Keratinocyte (primary cell): ENCODE data around the gene RPL18A. TPM values are rescaled to one million over a fixed set of nuclear protein-coding genes. Genes with fewer than 3 reads are reported as not detected.

Experiments used
- DNase-seq: peaks from one replicate; pipeline ENCODE4 v3.0.0-alpha.2; 2011; ENCODE audit warnings: low read depth, missing footprints, low spot score
- FAIRE-seq: peaks from 2 replicates; lab custom pipeline; 2011; peaks lifted over from hg19 to GRCh38; lab: Jason Lieb, UNC
- H2AFZ ChIP-seq: 2 replicates; pipeline ENCODE4 v1.6.0; 2012; ENCODE audit warnings: low read length, control low read depth, inconsistent platforms; ENCODE audit not compliant: control insufficient read depth
- H3K27ac ChIP-seq: 2 replicates; pipeline ENCODE4 v1.5.1; 2011; ENCODE audit warnings: low read length; ENCODE audit not compliant: control insufficient read depth, insufficient read depth
- H3K27me3 ChIP-seq: 3 replicates; pipeline ENCODE4 v1.6.0; 2011; ENCODE audit warnings: low read length; ENCODE audit not compliant: control insufficient read depth, insufficient read depth; ENCODE audit errors: extremely low read depth
- H3K36me3 ChIP-seq, 2 experiments: 2 replicates in 1 of 2; 3 replicates in 1 of 2; pipeline ENCODE4 v1.5.1; 2011; ENCODE audit warnings: low read length in 2 of 2, mild to moderate bottlenecking in 1 of 2; ENCODE audit not compliant: control insufficient read depth in 2 of 2, insufficient read depth in 2 of 2; ENCODE audit errors: extremely low read depth in 1 of 2
- H3K4me1 ChIP-seq: 3 replicates; pipeline ENCODE4 v1.5.1; 2011; ENCODE audit warnings: low read length; ENCODE audit not compliant: control insufficient read depth, insufficient read depth; ENCODE audit errors: extremely low read depth
- H3K4me2 ChIP-seq: 3 replicates; pipeline ENCODE4 v1.6.0; 2011; ENCODE audit warnings: low read depth, low read length; ENCODE audit not compliant: control insufficient read depth, insufficient read depth; ENCODE audit errors: extremely low read depth
- H3K4me3 ChIP-seq, 3 experiments: fragments of 200-600 bp in 1 of 3; sonication (generic) in 1 of 3; 2 replicates in 2 of 3; 3 replicates in 1 of 3; pipeline ENCODE4 v1.5.1; 2011 to 2016; ENCODE audit warnings: low read length in 3 of 3, mild to moderate bottlenecking in 3 of 3, control low read depth in 2 of 3, inconsistent platforms in 1 of 3, low read depth in 1 of 3, mixed read lengths in 1 of 3, mixed run types in 1 of 3, moderate library complexity in 1 of 3; ENCODE audit not compliant: control insufficient read depth in 2 of 3, insufficient read depth in 2 of 3; ENCODE audit errors: extremely low read depth in 1 of 3
- H3K79me2 ChIP-seq: 2 replicates; pipeline ENCODE4 v1.6.0; 2012; ENCODE audit warnings: low read length; ENCODE audit not compliant: control insufficient read depth, insufficient read depth
- H3K9ac ChIP-seq: 3 replicates; pipeline ENCODE4 v1.6.0; 2011; ENCODE audit warnings: low read length; ENCODE audit not compliant: control insufficient read depth, insufficient read depth; ENCODE audit errors: extremely low read depth
- H3K9me1 ChIP-seq: 3 replicates; pipeline ENCODE4 v1.6.0; 2011; ENCODE audit warnings: low read length; ENCODE audit not compliant: control insufficient read depth, insufficient read depth; ENCODE audit errors: extremely low read depth
- H3K9me3 ChIP-seq: 2 replicates; pipeline ENCODE4 v1.5.1; 2012; ENCODE audit warnings: low read depth, low read length; ENCODE audit not compliant: control insufficient read depth
- H4K20me1 ChIP-seq: 3 replicates; pipeline ENCODE4 v1.6.0; 2011; ENCODE audit warnings: low read length; ENCODE audit not compliant: control insufficient read depth, insufficient read depth; ENCODE audit errors: extremely low read depth
- EZH2 ChIP-seq: IDR thresholded peaks from one replicate; pipeline ENCODE4 v1.6.1; 2012; ENCODE audit warnings: inconsistent platforms, mild to moderate bottlenecking, low read length, moderate library complexity
- dilution Hi-C: fragments of 300-500 bp; cut with MboI; formaldehyde crosslinking; loops from one replicate; pipeline ENCODE4 v1.7.0; 2020; ENCODE audit warnings: low sequenced_read_pairs; ENCODE audit not compliant: extremely low pct_ligation_motif_present
- polyA plus RNA-seq, 5 experiments: library from polyadenylated mRNA; depleted of rRNA in 3 of 5; stranded (reverse) in 3 of 5; stranded (forward) in 1 of 5; unstranded in 1 of 5; fragments of >200 nt; gene quantifications; 1 replicate in 1 of 5; 2 replicates in 3 of 5; 3 replicates in 1 of 5; pipeline versions ENCODE4 v1.2.1 to v1.2.3, GENCODE V29; 2011 to 2012; ENCODE audit warnings: missing spikeins in 2 of 5, low read depth in 1 of 5, low replicate concordance in 1 of 5
- TF ChIP-seq, protein P1 (sequence below), 3 experiments: IDR thresholded peaks in 1 of 3; conservative IDR thresholded peaks in 1 of 3; optimal IDR thresholded peaks in 1 of 3; 2 replicates in 2 of 3; 3 replicates in 1 of 3; pipeline versions ENCODE3 to v1.5.1; 2011; ENCODE audit warnings: low read length in 3 of 3, mild to moderate bottlenecking in 3 of 3, moderate library complexity in 2 of 3, control low read depth in 1 of 3, inconsistent platforms in 1 of 3; ENCODE audit not compliant: insufficient read depth in 2 of 3; ENCODE audit errors: extremely low read depth in 1 of 3

The RPL18A gene
- polyA plus RNA-seq, 1 donor (not counting 4 experiments of a cell fraction or from before 2014, with no cell fraction given) = 1,044 TPM

GRCh38 chr19:17877696-17878095 lies 18.0 kb downstream of the RPL18A start:
- no peaks in the 10 kb centered on the region for H3K9me1 ChIP-seq
- FAIRE-seq = no peak
- no peak overlapping the region for H2AFZ ChIP-seq

DNA sequence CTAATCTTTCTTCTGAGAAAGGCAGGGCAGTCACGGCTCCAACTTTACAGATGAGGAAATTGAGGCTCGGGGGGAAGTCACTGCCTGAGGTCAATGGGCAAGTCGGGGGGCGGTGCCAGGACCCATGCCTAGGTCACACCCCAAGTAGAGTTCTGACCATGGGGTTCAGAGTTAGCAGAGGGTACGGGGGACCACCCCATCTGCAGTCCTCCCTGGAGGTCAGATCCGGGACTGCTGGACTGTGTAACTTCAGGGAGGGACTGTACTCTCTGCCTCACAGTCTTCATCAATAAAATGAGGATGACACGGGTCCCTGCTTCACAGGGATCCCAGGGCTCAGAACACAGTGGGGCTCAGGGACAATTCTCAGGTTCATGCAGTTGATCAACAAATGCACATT lies 19.8 kb downstream of the RPL18A start:
- no peaks in the 10 kb centered on the region for H3K36me3 ChIP-seq
- no peak for FAIRE-seq

More at GRCh38 chr19:17877696-17878095, 18.0 kb downstream of the RPL18A start:
- Histone ChIP-seq H3K27ac (no peak overlapping the region), H3K27me3 (peaks cover 10% of the 10 kb centered on the region), H3K4me1 (no peaks in the 10 kb centered on the region), H4K20me1 (no peaks in the 10 kb centered on the region), H3K9ac (no peak overlapping the region), H3K9me3 (no peaks in the 10 kb centered on the region), H3K36me3 (no peaks in the 10 kb centered on the region), H3K4me2 (no peak overlapping the region), H3K4me3 (no peak overlapping the region), H3K79me2 (no peaks in the 10 kb centered on the region)
- dilution Hi-C loops = no loop called here
- DNase-seq = no peak
- TF ChIP-seq, protein P1, sequence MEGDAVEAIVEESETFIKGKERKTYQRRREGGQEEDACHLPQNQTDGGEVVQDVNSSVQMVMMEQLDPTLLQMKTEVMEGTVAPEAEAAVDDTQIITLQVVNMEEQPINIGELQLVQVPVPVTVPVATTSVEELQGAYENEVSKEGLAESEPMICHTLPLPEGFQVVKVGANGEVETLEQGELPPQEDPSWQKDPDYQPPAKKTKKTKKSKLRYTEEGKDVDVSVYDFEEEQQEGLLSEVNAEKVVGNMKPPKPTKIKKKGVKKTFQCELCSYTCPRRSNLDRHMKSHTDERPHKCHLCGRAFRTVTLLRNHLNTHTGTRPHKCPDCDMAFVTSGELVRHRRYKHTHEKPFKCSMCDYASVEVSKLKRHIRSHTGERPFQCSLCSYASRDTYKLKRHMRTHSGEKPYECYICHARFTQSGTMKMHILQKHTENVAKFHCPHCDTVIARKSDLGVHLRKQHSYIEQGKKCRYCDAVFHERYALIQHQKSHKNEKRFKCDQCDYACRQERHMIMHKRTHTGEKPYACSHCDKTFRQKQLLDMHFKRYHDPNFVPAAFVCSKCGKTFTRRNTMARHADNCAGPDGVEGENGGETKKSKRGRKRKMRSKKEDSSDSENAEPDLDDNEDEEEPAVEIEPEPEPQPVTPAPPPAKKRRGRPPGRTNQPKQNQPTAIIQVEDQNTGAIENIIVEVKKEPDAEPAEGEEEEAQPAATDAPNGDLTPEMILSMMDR (optimal IDR thresholded peaks at IDR 0.05 in 1 of 3, IDR thresholded peaks at IDR 0.05 in 1 of 3, conservative IDR thresholded peaks at IDR 0.05 in 1 of 3; ENCODE audit: extremely low read depth in 1 of 3, insufficient read depth in 2 of 3, low read length in 3 of 3) = no peak
- no peak for TF ChIP-seq EZH2

More for the DNA sequence above, 19.8 kb downstream of the RPL18A start:
- H3K79me2 ChIP-seq = no peaks in the 10 kb centered on the region
- H3K27me3 ChIP-seq = no peaks in the 10 kb centered on the region
- H3K4me3 ChIP-seq = no peak overlapping the region
- no peaks in the 10 kb centered on the region for H4K20me1 ChIP-seq
- no peak overlapping the region for H3K27ac ChIP-seq
- TF ChIP-seq, protein P1 (optimal IDR thresholded peaks at IDR 0.05 in 1 of 3, IDR thresholded peaks at IDR 0.05 in 1 of 3, conservative IDR thresholded peaks at IDR 0.05 in 1 of 3; ENCODE audit: extremely low read depth in 1 of 3, insufficient read depth in 2 of 3, low read length in 3 of 3) = no peak
- TF ChIP-seq EZH2 = no peak
- no peak overlapping the region for H3K9ac ChIP-seq
- no peak overlapping the region for H2AFZ ChIP-seq
- no peaks in the 10 kb centered on the region for H3K9me1 ChIP-seq
- H3K4me1 ChIP-seq = no peaks in the 10 kb centered on the region
- DNase-seq = no peak
- dilution Hi-C loops = no loop called here
- no peaks in the 10 kb centered on the region for H3K9me3 ChIP-seq
- no peak overlapping the region for H3K4me2 ChIP-seq
